Kidney (tissue), 22 donors: ENCODE data around the gene TMEFF1. TPM values are rescaled to one million over a fixed set of nuclear protein-coding genes. Genes with fewer than 3 reads are reported as not detected.
A peak's percentile ranks its signal among the peaks of the same experiment; 100 is the strongest.

Source experiments
- DNase-seq, 5 donors: peaks; one replicate each; pipeline ENCODE4 v3.0.0-alpha.2; 2013 to 2020
- FAIRE-seq: peaks from 2 replicates; lab custom pipeline; 2012; peaks lifted over from hg19 to GRCh38; lab: Jason Lieb, UNC
- H3K27ac ChIP-seq, 2 donors: one replicate each; pipeline ENCODE4 v1.7.0; 2013; ENCODE audit warnings: low read depth in 2 of 2, low read length in 2 of 2, inconsistent platforms in 1 of 2
- H3K27me3 ChIP-seq: one replicate; pipeline ENCODE4 v1.7.1; 2013; ENCODE audit warnings: low read length, inconsistent platforms; ENCODE audit not compliant: control insufficient read depth, insufficient read depth
- H3K36me3 ChIP-seq, 3 donors: one replicate each; pipeline versions ENCODE4 v1.7.0 to v1.7.1; 2013; ENCODE audit warnings: low read length in 3 of 3, control low read depth in 1 of 3, inconsistent platforms in 1 of 3; ENCODE audit not compliant: insufficient read depth in 3 of 3, control insufficient read depth in 2 of 3
- H3K4me1 ChIP-seq, 3 donors: one replicate each; pipeline versions ENCODE4 v1.7.0 to v1.7.1; 2013; ENCODE audit warnings: low read length in 3 of 3, inconsistent platforms in 1 of 3, low read depth in 1 of 3; ENCODE audit not compliant: control insufficient read depth in 2 of 3, insufficient read depth in 2 of 3
- H3K4me3 ChIP-seq, 3 donors: one replicate each; pipeline versions ENCODE4 v1.7.0 to v1.8.1; 2013; ENCODE audit warnings: low read length in 3 of 3, control low read depth in 1 of 3, inconsistent platforms in 1 of 3
- H3K9ac ChIP-seq, 3 donors: one replicate each; pipeline versions ENCODE4 v1.7.0 to v1.7.1; 2013; ENCODE audit warnings: low read length in 3 of 3, control low read depth in 1 of 3, inconsistent platforms in 1 of 3
- H3K9me3 ChIP-seq, 3 donors: one replicate each; pipeline versions ENCODE4 v1.7.0 to v1.7.1; 2013; ENCODE audit warnings: low read length in 3 of 3, control low read depth in 1 of 3, inconsistent platforms in 1 of 3; ENCODE audit not compliant: control insufficient read depth in 2 of 3, insufficient read depth in 1 of 3
- intact Hi-C: fragments of 100-400 bp; cut with DNase I; formaldehyde crosslinking; loops from one replicate; pipeline ENCODE4 v1.11.1; 2022
- long read RNA-seq, 10 donors: library from polyadenylated mRNA in 1 of 10; unstranded in 1 of 10; transcript quantifications; one replicate each; pipeline ENCODE4 v2.0.0 and lab custom pipeline, GENCODE V29; 2021 to 2026
- polyA plus RNA-seq: library from polyadenylated mRNA; stranded (reverse); fragments of 350-450 nt; fragmentation: Illumina TruSeq; extraction: RNeasy Lipid Tissue Mini Kit (QIAGEN cat#74804); gene quantifications from one replicate; pipeline ENCODE4 v1.2.3, GENCODE V29; 2014; ENCODE audit warnings: low read depth, low replicate concordance; ENCODE audit not compliant: insufficient read depth
- total RNA-seq: library from RNA; stranded (reverse); fragmentation: NEBNext Ultra II Directional; extraction: Animal tissue kit (Norgen Biotek cat#: 25700); gene quantifications from one replicate; pipeline ENCODE4 v1.2.1, GENCODE V29; 2021
- TF ChIP-seq, protein P1 (sequence below): IDR thresholded peaks from 3 replicates; pipeline ENCODE4 v1.5.1; 2012; ENCODE audit warnings: mild to moderate bottlenecking, moderate library complexity, borderline replicate concordance; ENCODE audit not compliant: insufficient read depth; ENCODE audit errors: extremely low read depth
- donor health status: control.
- donor health status: control.
- donor health status: control.
- donor health status: control.
- donor health status: control.
- donor health status: DM: yes; HTN: yes; CAD: no.
- donor health status: Normal renal cell carcinoma (clear cell type).

TMEFF1 gene
- 0.66 TPM for total RNA-seq
- not detected for polyA plus RNA-seq
- long read RNA-seq, donor 1, transcript TMEFF1-201 (10 exons, 2,611 nt) = major isoform, 11 of 11 reads
- long read RNA-seq, donor 1, partial matches to known transcripts = 0 of 11 reads
- long read RNA-seq, donor 1, other reads (novel, unspliced or antisense) = 0 of 11 reads
- long read RNA-seq, donor 2, transcript TMEFF1-201 (10 exons, 2,611 nt) = major isoform, 5 of 5 reads
- long read RNA-seq, donor 2, partial matches to known transcripts = 0 of 5 reads
- long read RNA-seq, donor 2, other reads (novel, unspliced or antisense) = 0 of 5 reads
- long read RNA-seq, donor 3, partial matches to known transcripts = 0 of 3 reads
- long read RNA-seq, donor 3, other reads (novel, unspliced or antisense) = 0 of 3 reads
- long read RNA-seq, donor 4, transcript TMEFF1-201 (10 exons, 2,611 nt) = major isoform, 8 of 8 reads
- long read RNA-seq, donor 4, partial matches to known transcripts = 0 of 8 reads
- long read RNA-seq, donor 4, other reads (novel, unspliced or antisense) = 0 of 8 reads
- long read RNA-seq, donor 5, partial matches to known transcripts = 0 of 1 reads
- long read RNA-seq, donor 5, other reads (novel, unspliced or antisense) = 0 of 1 reads
- long read RNA-seq, donor 6, transcript TMEFF1-201 (10 exons, 2,611 nt) = major isoform, 5 of 5 reads
- long read RNA-seq, donor 6, partial matches to known transcripts = 0 of 5 reads
- long read RNA-seq, donor 6, other reads (novel, unspliced or antisense) = 0 of 5 reads
- long read RNA-seq, donor 7 = 0 reads
- long read RNA-seq, donor 8, transcript TMEFF1-201 (10 exons, 2,611 nt) = major isoform, 9 of 9 reads
- long read RNA-seq, donor 8, partial matches to known transcripts = 0 of 9 reads
- long read RNA-seq, donor 8, other reads (novel, unspliced or antisense) = 0 of 9 reads
- long read RNA-seq, donor 9, transcript TMEFF1-201 (10 exons, 2,611 nt) = major isoform, 5 of 5 reads
- long read RNA-seq, donor 9, partial matches to known transcripts = 0 of 5 reads
- long read RNA-seq, donor 9, other reads (novel, unspliced or antisense) = 0 of 5 reads
- long read RNA-seq, donor 10, transcript TMEFF1-201 (10 exons, 2,611 nt) = major isoform, 6 of 6 reads
- long read RNA-seq, donor 10, partial matches to known transcripts = 0 of 6 reads
- long read RNA-seq, donor 10, other reads (novel, unspliced or antisense) = 0 of 6 reads

DNA sequence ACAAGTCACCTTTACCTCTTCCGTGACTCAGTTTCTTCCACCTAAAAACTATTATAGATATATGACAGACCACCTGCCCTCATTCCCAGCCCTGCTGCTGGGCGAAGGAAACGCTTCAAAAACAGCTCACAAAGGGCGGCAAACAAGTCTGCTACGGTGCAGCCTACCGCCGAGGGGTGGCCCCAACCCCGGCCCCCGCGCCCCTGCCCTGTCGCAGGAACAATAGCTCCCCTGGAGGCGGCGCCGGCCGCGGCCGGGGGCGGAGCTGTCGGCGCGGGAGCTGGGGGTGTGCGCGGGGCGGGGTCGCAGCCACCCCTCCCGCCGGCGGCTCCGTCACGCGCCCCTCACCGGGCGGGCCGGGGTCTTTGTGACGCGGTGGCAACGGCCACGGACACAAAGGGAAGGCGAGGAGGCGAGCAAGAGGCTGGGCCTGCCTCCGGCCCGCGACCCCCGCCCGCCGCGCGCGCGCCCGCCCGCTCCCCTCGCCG, at the start of gene TMEFF1:
TSS of gene TMEFF1 (plus strand) at position 362 of the 488 bp plus-strand sequence. CDS start 396 bp downstream, outside the sequence.
- no peaks in the 10 kb centered on the region for H3K4me1 ChIP-seq
- peak within 1 kb of the TSS in 2 of 3 donors; percentile 19 to 45 for H3K9ac ChIP-seq
- no peak within 1 kb of the TSS for H3K27ac ChIP-seq
- FAIRE-seq (no peak), DNase-seq (peak; percentile 73 to 92 (median 85))
- intact Hi-C loops = no loop called here
- TF ChIP-seq, protein P1, sequence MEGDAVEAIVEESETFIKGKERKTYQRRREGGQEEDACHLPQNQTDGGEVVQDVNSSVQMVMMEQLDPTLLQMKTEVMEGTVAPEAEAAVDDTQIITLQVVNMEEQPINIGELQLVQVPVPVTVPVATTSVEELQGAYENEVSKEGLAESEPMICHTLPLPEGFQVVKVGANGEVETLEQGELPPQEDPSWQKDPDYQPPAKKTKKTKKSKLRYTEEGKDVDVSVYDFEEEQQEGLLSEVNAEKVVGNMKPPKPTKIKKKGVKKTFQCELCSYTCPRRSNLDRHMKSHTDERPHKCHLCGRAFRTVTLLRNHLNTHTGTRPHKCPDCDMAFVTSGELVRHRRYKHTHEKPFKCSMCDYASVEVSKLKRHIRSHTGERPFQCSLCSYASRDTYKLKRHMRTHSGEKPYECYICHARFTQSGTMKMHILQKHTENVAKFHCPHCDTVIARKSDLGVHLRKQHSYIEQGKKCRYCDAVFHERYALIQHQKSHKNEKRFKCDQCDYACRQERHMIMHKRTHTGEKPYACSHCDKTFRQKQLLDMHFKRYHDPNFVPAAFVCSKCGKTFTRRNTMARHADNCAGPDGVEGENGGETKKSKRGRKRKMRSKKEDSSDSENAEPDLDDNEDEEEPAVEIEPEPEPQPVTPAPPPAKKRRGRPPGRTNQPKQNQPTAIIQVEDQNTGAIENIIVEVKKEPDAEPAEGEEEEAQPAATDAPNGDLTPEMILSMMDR = no peak
- peak within 1 kb of the TSS; percentile 34 to 73 (median 49) for H3K4me3 ChIP-seq
- H3K27me3 ChIP-seq = no peaks in the 10 kb centered on the region
- no peaks in the 10 kb centered on the region for H3K9me3 ChIP-seq
- no peaks in the 10 kb centered on the region for H3K36me3 ChIP-seq

DNA sequence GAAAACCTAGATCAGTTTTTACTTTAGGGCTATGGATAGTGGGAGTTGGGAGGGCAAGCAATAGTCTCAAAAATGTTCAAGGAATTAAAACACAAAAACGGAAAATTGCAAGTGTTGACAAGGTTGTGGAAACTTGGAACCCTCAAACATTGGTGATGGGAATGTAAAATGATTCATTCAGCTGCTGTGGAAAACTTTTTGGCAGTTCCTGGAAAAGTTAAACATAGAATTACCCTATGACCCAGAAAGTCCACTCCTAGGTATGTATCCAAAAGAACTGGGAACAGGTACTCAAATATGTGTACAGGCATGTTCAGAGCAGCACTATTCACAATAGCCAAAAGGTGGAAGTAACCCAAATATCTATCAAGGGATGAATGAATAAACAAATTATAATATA, 47.2 kb upstream of the TMEFF1 start:
- Histone ChIP-seq H3K9ac (no peak overlapping the region), H3K36me3 (no peaks in the 10 kb centered on the region), H3K27me3 (no peaks in the 10 kb centered on the region), H3K27ac (no peak overlapping the region), H3K4me3 (no peak overlapping the region), H3K9me3 (no peaks in the 10 kb centered on the region), H3K4me1 (peaks cover 0 to 15% (median 0%) of the 10 kb centered on the region in 3 donors)
- intact Hi-C loops = no loop called here
- FAIRE-seq (no peak), DNase-seq (no peak)
- TF ChIP-seq, protein P1 = no peak

- TF ChIP-seq, protein P1 = no peak
- Histone ChIP-seq H3K27me3 (no peaks in the 10 kb centered on the region), H3K36me3 (no peaks in the 10 kb centered on the region), H3K4me3 (peak overlapping the region; percentile 78 to 93 (median 81)), H3K4me1 (peaks cover 0 to 15% (median 0%) of the 10 kb centered on the region in 3 donors), H3K9ac (peak overlapping the region; percentile 41 to 84 (median 81)), H3K27ac (peak overlapping the region; percentile 65 to 86), H3K9me3 (no peaks in the 10 kb centered on the region)
- FAIRE-seq = no peak
- intact Hi-C loops = no loop called here
- DNase-seq = no peak
These were observed 46.8 kb upstream of the TMEFF1 start for GRCh38 chr9:100426189-100426529.
